ENCODE measurements around the gene FAM234A.

DNA sequence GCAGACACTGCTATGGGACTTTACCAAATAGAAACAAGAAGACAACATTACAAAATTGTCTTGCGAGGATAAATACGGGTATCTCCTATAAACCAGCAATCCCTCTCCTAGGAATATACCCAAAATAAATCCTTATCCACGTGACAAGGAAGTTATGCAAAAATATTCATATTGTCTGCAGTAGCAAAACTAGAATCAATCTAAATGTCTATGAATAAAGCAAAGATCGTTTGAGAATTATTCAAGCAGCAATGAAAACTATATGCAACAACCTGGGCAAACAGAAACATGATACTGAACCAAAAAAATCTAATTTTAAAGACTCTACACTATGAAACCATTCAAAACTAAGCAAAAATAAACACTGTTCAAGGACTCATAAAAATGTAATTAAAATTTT, 14.6 kb upstream of the FAM234A start:
- TF ChIP-seq, protein P1, sequence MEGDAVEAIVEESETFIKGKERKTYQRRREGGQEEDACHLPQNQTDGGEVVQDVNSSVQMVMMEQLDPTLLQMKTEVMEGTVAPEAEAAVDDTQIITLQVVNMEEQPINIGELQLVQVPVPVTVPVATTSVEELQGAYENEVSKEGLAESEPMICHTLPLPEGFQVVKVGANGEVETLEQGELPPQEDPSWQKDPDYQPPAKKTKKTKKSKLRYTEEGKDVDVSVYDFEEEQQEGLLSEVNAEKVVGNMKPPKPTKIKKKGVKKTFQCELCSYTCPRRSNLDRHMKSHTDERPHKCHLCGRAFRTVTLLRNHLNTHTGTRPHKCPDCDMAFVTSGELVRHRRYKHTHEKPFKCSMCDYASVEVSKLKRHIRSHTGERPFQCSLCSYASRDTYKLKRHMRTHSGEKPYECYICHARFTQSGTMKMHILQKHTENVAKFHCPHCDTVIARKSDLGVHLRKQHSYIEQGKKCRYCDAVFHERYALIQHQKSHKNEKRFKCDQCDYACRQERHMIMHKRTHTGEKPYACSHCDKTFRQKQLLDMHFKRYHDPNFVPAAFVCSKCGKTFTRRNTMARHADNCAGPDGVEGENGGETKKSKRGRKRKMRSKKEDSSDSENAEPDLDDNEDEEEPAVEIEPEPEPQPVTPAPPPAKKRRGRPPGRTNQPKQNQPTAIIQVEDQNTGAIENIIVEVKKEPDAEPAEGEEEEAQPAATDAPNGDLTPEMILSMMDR (IDR thresholded peaks at IDR 0.05; ENCODE audit: low read length) = no peak
- no peak for TF ChIP-seq EZH2 (IDR thresholded peaks at IDR 0.05; ENCODE audit: borderline replicate concordance, low read length)

Data from OCI-LY1 (cell line).